GM12878 (cell line): Measurements from ENCODE around the gene CNOT2. TPM values are rescaled to one million over a fixed set of nuclear protein-coding genes. Genes with fewer than 3 reads are reported as not detected.

ENCODE experiments used
- ATAC-seq: fragments of 200-7000 bp; cut with Tn5 transposase; 3 replicates; pipeline ENCODE4 v1.9.1; 2020; ENCODE audit warnings: mild to moderate bottlenecking, moderate library complexity
- BruUV-seq: library from RNA; stranded (reverse); fragments of 400-500 nt; replicated peaks from 2 replicates; lab custom pipeline; 2021; lab: Mats Ljungman, UMichigan
- CTCF ChIA-PET: fragments of 300-600 bp; sonication (Branson Sonifier 250); formaldehyde crosslinking; extraction: SDS; loops from one replicate; lab custom pipeline; 2021; ENCODE audit warnings: inconsistent platforms; lab: Yijun Ruan, JAX
- POLR2A ChIA-PET: fragments of 350-600 bp; formaldehyde crosslinking; extraction: SDS; loops from one replicate; lab custom pipeline; 2021; ENCODE audit warnings: inconsistent platforms; lab: Charles Lee
- RAD21 ChIA-PET: fragments of 300-600 bp; sonication (Branson Sonifier 250); formaldehyde crosslinking; loops from one replicate; lab custom pipeline; 2023; ENCODE audit warnings: antibody characterized with exemption; ENCODE audit not compliant: unreplicated experiment; lab: Charles Lee
- SMC1A ChIA-PET: fragments of 300-600 bp; sonication (Branson Sonifier 250); formaldehyde crosslinking; loops from one replicate; lab custom pipeline; 2023; ENCODE audit not compliant: unreplicated experiment, uncharacterized antibody; lab: Charles Lee
- DNase-seq: peaks from one replicate; pipeline ENCODE4 v3.0.0-alpha.2; 2011; ENCODE audit warnings: low read depth, low spot score
- FAIRE-seq: peaks from 3 replicates; lab custom pipeline; 2011; peaks lifted over from hg19 to GRCh38; lab: Jason Lieb, UNC
- H2AFZ ChIP-seq: 2 replicates; pipeline ENCODE4 v1.6.0; 2011; ENCODE audit warnings: low read depth, low read length, control low read depth; ENCODE audit not compliant: control insufficient read depth
- H3K27ac ChIP-seq: 2 replicates; pipeline ENCODE4 v1.5.1; 2011; ENCODE audit warnings: control low read depth; ENCODE audit not compliant: control insufficient read depth, insufficient read depth
- H3K27me3 ChIP-seq, 2 experiments: replicated peaks in 1 of 2; 2 replicates each; pipeline versions ENCODE4 v1.6.0 to v1.6.1; 2011; ENCODE audit warnings: low read length in 1 of 2; ENCODE audit not compliant: control insufficient read depth in 2 of 2, insufficient read depth in 2 of 2
- H3K36me3 ChIP-seq, 2 experiments: 2 replicates each; pipeline ENCODE4 v1.5.1; 2011; ENCODE audit warnings: low read length in 1 of 2; ENCODE audit not compliant: control insufficient read depth in 2 of 2, insufficient read depth in 2 of 2
- H3K4me1 ChIP-seq: 2 replicates; pipeline ENCODE4 v1.6.1; 2011; ENCODE audit warnings: mild to moderate bottlenecking, low read length, moderate library complexity, mixed read lengths; ENCODE audit not compliant: control insufficient read depth, insufficient read depth
- H3K4me2 ChIP-seq: 2 replicates; pipeline ENCODE4 v1.6.0; 2011; ENCODE audit warnings: control low read depth; ENCODE audit not compliant: control insufficient read depth, insufficient read depth
- H3K4me3 ChIP-seq: fragments of 200-600 bp; sonication (generic); 2 replicates; pipeline ENCODE4 v1.5.1; 2016
- H3K79me2 ChIP-seq: 2 replicates; pipeline ENCODE4 v1.6.0; 2011; ENCODE audit warnings: low read length; ENCODE audit not compliant: control insufficient read depth, insufficient read depth
- H3K9ac ChIP-seq: 2 replicates; pipeline ENCODE4 v1.8.0; 2011; ENCODE audit warnings: low read length, control low read depth, mixed read lengths; ENCODE audit not compliant: control insufficient read depth, insufficient read depth
- H3K9me3 ChIP-seq: replicated peaks from 3 replicates; pipeline ENCODE4 v1.5.1; 2011; ENCODE audit warnings: mild to moderate bottlenecking, low read length; ENCODE audit not compliant: control insufficient read depth, insufficient read depth
- H4K20me1 ChIP-seq: 2 replicates; pipeline ENCODE4 v1.6.0; 2011; ENCODE audit not compliant: control insufficient read depth, insufficient read depth
- GATAD2B ChIP-seq: fragments of 450-650 bp; conservative IDR thresholded peaks from 2 replicates; pipeline ENCODE4 v1.6.1; 2017; ENCODE audit warnings: low read depth, mild to moderate bottlenecking, moderate library complexity
- IKZF1 ChIP-seq: fragments of 450-650 bp; conservative IDR thresholded peaks from 2 replicates; pipeline ENCODE4 v1.6.1; 2017; ENCODE audit warnings: antibody characterized with exemption, mild to moderate bottlenecking
- NR2C1 ChIP-seq: fragments of 450-650 bp; IDR thresholded peaks from 2 replicates; pipeline ENCODE4 v1.6.1; 2017; ENCODE audit warnings: antibody characterized with exemption, mild to moderate bottlenecking, moderate library complexity
- RAD51 ChIP-seq: fragments of 450-650 bp; IDR thresholded peaks from 2 replicates; pipeline ENCODE4 v1.6.1; 2016; ENCODE audit warnings: moderate library complexity, mild to moderate bottlenecking, inconsistent platforms
- SREBF2 ChIP-seq: IDR thresholded peaks from 2 replicates; pipeline ENCODE4 v1.6.1; 2012; ENCODE audit warnings: mild to moderate bottlenecking, low read length
- TCF12 ChIP-seq: IDR thresholded peaks from 2 replicates; pipeline ENCODE4 v1.6.1; 2011; ENCODE audit warnings: low read depth, mild to moderate bottlenecking, low read length
- TCF7 ChIP-seq: IDR thresholded peaks from 2 replicates; pipeline ENCODE4 v1.6.1; 2014; ENCODE audit warnings: antibody characterized with exemption, borderline replicate concordance
- WRNIP1 ChIP-seq: IDR thresholded peaks from 2 replicates; pipeline ENCODE4 v1.6.1; 2011; ENCODE audit warnings: low read depth, low read length, improper control_type of control experiment, borderline replicate concordance
- ZBTB33 ChIP-seq: fragments of 450-650 bp; IDR thresholded peaks from 2 replicates; pipeline ENCODE4 v1.6.1; 2017; ENCODE audit warnings: mild to moderate bottlenecking
- WGBS: methylation state at CpG from one replicate; pipeline ENCODE4 v1.1.6; 2016; ENCODE audit warnings: low lambda C conversion rate; ENCODE audit not compliant: insufficient replicate concordance, insufficient coverage; ENCODE audit errors: missing lambda C conversion rate; 5-methylcytosine and 5-hydroxymethylcytosine counted together
- in situ Hi-C: fragments of 300-500 bp; cut with MboI; formaldehyde crosslinking; loops from 9 replicates; pipeline ENCODE4 v1.14.3; 2018; ENCODE audit warnings: mixed read lengths
- intact Hi-C: fragments of 100-400 bp; cut with micrococcal nuclease; formaldehyde crosslinking; loops from one replicate; pipeline ENCODE4 v1.14.2; 2022; ENCODE audit not compliant: unreplicated experiment
- polyA plus RNA-seq, 11 experiments: library from polyadenylated mRNA; depleted of rRNA in 4 of 11; unstranded in 6 of 11; stranded (reverse) in 5 of 11; fragments of >200 nt; fragmentation: Nextera tagmentation in 4 of 11; fragmentation: Illumina TruSeq in 1 of 11; extraction: Ambion mirVana in 4 of 11; extraction: Trizol in 1 of 11; gene quantifications; 1 replicate in 1 of 11; 2 replicates in 10 of 11; pipeline versions ENCODE4 v1.2.1 to v1.2.3, GENCODE V29; 2011 to 2016; ENCODE audit warnings: inconsistent platforms in 2 of 11, missing spikeins in 2 of 11, low read depth in 1 of 11
- total RNA-seq, 4 experiments: library from RNA; depleted of rRNA in 3 of 4; stranded (reverse); fragments of >200 nt in 3 of 4; fragmentation: Illumina TruSeq in 1 of 4; extraction: Trizol in 1 of 4; gene quantifications; 2 replicates each; pipeline versions ENCODE4 v1.2.1 to v1.2.3, GENCODE V29; 2013 to 2021

CNOT2 gene
- total and polyA plus RNA-seq, 10 of the 15 experiments (the other 5 are each of a cell fraction or from before 2014, with no cell fraction given), result 37.9 to 127 (median 82.4) TPM

- CTCF ChIA-PET, result no interaction called here
- in situ Hi-C loops, result no loop called here
- no peak for FAIRE-seq
Observed at GRCh38 chr12:70214972-70215617, 28.1 kb upstream of the CNOT2 start.

More at GRCh38 chr12:70214972-70215617, 28.1 kb upstream of the CNOT2 start:
- ChIA-PET POLR2A (no interaction called here), RAD21 (no interaction called here)
- BruUV-seq, result no TSS peak
- ATAC-seq, result no peak
- whole genome bisulfite sequencing, result 83% methylated on average over 2 of the region's 2 CpGs
- Histone ChIP-seq H3K36me3 (no peaks in the 10 kb centered on the region), H4K20me1 (no peaks in the 10 kb centered on the region), H3K79me2 (no peaks in the 10 kb centered on the region), H3K27ac (no peak overlapping the region)
- TF ChIP-seq TCF12, result no peak
- no peak for TF ChIP-seq WRNIP1
- no peak for TF ChIP-seq GATAD2B
- TF ChIP-seq IKZF1, result no peak
- no peak for TF ChIP-seq NR2C1
- TF ChIP-seq RAD51, result no peak
- no peak for TF ChIP-seq SREBF2
- no peak for TF ChIP-seq ZBTB33
- TF ChIP-seq TCF7, result no peak
- TF ChIP-seq, all 136 proteins: peak for 0
- Histone ChIP-seq H2AFZ (no peak overlapping the region), H3K4me2 (no peak overlapping the region), H3K4me3 (no peak overlapping the region), H3K9ac (no peak overlapping the region), H3K4me1 (no peaks in the 10 kb centered on the region), H3K27me3 (no peaks in the 10 kb centered on the region), H3K9me3 (peaks cover 3% of the 10 kb centered on the region; the same call in 1 of the 3 replicates)
- DNase-seq, result no peak
- SMC1A ChIA-PET, result no interaction called here
- intact Hi-C loops, result loop anchor here (10.0 kb wide), 1 partner anchor 510 kb away; no protein-coding TSS in a partner anchor
